GM21360 (cell line): ENCODE data around the gene CDH2.

Experiments used
- ATAC-seq: cut with Tn5 transposase; IDR thresholded peaks from one replicate; pipeline ENCODE4 v1.9.1; 2021; ENCODE audit warnings: mild to moderate bottlenecking, moderate library complexity; ENCODE audit not compliant: unreplicated experiment

Gene CDH2

DNA sequence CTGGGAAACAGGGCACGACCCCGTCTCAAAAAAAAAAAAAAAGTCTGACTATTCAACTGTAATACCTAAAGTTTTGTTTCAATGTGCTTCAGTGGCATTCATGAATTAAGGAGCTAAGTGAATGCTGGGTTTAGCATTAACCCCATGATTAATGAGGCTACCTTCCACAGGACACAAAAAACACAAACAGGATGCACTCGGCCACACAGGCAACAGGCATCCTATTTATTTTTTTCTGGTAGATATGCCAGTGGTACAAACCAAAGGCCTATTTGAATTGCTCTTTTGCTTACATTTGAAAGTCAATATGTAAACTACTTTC, 48.3 kb downstream of the CDH2 start:
- ATAC-seq: no peak

DNA sequence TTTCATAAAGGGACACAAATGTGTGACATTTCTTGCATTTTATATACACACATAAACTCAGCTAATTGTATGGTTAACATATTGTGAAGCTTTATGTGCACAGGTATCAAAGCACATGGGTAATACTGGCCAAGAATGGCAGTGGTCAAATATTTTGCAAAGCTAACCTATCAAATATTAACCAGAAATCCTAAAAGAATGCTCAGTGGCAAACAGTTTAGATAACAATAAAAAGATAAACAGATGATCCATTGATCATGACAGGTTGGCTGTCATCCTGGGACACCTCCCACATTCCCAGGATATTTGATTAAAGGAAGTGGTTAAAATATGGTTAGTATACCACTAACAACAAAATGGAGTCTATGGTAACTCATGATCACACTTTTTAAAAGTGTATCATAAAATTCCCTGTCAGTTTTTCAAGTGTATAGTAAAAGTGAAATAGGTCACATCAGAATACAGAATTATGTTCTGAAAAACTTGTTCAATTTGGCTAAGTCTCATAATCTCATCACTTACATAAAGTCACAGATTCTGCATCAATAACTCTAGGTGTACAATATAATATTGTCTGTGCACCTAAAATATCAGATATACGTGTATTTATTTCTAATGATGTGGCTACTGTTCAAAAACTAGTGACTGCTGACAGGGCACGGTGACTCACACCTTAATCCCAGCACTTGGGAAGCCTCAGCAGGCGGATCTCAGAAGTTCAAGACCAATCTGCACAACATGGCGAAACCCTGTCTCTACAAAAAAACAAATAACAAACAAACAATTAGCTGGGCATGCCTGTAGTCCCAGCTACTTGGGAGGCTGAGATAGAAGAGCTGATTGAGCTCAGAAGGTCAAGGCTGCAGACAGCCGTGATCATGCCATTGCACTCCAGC, 48.9 kb downstream of the CDH2 start:
- ATAC-seq: no peak

DNA sequence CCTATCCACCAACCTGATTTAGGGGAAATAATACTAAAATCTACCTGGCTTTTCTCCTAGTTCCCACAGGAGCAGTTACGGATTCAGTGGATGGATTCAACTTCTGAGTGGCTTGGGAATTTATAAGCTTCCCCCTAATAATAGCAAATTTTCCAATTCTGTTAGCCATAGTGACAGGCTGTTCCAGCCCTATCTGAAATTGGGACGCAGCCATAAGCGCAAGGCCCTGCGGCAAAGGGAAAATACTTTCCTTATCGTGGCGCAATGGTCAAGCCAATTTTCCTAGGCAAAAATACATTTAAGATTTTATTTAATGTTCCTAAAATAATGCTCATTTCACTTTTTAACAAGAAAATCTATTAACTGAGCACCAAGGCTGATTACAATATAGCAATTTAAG, 49.7 kb downstream of the CDH2 start:
- ATAC-seq: no peak

DNA sequence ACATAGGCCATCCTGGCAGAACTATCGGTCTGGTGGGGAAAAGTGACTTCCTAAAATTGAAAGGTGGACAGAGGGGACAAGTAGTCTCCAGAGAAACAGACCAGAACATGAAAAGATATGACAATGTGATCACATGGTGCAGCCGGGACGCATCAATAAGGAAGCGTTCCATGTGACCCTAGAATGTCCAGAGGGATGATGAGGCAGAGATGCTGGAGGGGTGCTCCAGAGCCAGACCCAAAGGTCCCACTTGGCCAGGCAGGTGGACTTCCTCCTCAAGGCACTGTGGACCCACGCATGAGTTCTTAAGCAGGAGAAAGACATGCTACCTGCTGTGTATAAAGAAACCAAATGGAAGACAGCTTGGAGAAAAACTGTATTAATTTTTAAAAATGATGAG, 50.2 kb downstream of the CDH2 start:
- no peak for ATAC-seq

DNA sequence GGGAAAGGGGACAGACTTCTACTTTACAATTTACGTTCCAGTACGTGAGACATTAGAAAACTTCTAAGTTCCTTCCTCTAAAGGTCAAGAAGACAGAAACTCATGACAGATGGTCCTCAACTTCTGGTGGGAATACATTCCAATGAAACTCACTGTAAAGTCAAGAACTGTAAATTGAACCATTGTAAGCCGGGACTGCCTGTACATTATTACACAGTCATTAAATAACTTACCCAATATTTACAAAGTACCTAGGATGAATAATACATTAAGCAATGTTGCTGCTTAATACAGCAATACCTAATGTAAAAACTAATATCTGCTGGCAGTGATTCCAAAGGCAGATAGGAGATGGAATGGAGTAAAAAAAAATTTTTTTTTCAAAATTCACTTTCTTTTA, 51.9 kb downstream of the CDH2 start:
- ATAC-seq: no peak

DNA sequence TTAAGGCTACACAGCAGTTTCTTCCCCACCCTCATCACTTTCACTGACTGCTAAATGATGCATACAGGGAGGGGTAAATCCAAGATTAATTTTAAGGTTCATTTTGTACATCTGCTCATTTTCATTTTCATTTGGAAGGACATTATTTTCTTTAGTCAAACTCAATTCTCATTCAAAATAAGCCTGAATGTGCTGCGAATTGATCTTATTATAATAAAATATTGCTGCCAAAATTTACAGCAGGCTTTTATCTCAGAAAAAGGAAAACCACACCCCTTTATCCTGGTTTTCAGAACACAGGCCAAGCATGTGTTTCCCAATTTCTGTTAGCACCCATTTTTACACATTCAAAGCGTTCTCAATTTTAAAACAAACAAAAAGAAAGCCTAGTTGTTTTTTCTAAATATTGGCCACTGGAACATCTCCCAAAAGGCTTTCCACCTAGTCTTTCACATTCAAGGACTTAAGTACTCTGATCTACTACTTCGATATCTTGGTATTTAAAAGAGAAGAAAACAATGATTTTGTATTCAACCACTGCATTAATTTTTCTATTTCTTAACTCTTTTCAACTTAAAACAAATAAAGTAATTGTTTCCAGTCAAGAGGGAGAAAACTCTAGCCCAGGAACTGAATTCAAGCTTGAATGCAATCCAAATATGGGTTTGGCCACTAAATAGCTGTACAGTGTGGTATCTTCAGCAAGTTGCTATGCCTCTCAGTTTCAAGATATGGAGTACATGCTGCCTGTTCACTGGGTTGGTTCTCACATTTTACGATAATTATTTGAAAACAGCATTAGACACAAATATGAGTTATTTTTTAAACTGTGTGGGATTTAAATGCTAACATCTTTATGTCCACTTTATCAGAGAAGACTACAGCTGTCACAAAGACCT, 52.5 kb downstream of the CDH2 start:
- no peak for ATAC-seq

DNA sequence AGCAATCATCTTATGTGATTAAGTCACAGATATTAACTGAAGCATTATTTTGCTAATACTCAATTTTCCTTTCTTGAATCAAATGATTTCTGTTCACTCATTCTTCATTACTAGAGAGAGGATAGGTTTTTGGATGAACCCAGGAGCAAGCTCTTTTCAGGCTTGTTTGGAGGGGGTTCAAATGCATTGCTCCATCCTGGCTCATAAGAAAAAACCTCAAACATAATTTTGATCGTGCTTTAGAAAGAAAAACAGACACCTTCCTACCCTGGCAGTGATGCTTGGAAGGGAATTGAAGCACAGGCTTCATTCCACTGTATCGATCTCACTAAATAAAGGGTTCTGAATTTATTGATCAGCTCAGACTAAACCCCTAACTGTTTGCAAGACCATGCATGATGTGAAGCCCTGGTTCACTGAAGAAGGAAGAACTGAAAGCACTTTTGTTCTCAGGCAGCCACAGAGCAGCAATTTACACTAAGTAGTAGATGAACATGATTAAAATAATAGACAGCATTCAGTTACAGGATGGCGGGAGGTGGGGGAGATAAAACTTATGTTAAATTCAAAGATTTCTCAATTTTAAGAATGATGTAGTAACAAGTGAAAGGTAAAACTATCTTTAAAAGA, 53.4 kb downstream of the CDH2 start:
- no peak for ATAC-seq

DNA sequence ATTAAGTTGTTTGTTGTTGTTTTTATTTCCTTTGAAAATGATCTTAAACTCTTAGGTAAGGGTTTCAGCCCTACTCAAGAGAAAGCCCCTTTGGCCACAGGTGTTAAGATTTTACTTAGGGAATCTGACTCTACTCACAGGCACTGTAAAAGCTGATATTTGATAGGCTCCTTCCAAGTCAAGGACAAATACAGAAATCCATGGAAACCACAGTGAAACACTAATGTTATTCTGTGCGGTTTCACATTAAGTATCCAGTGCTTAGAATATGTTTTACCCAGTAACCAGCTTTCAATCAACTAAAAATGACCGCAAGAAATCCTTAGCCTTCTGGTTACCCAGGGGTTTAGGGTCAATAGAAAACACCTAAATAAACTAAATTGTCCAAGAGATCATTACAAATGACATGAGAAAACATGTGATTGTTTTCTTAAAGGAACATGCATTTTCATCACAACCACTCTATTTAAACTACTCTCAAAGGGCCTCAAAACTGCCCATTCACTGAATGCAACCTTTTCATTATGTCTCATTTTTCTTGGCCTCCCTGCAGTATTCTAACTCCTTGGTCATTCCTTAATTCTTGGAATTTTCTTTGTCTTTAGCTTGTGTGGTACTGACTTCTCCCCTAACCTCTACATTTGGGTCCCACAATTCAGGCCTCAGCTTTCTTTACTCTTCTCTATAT, 56.0 kb downstream of the CDH2 start:
- no peak for ATAC-seq

DNA sequence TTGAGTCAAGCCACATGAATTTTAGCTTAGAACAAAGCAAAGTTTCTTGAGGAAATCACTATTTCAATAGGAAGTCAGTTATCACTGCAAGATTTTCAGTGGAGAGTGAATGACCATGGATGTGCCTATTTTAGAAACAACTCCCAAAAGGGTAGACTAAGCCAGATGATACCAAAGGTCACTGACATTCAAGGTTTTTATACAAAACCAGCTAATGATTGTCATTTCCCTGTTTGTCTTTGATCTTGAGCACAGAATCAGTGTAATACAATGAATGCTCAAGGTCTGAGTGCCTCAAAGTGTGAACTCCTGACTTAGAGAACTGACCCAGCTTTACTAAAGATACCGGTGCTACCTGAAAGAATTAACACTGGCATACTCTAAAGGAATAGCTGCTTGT, 60.5 kb downstream of the CDH2 start:
- no peak for ATAC-seq

DNA sequence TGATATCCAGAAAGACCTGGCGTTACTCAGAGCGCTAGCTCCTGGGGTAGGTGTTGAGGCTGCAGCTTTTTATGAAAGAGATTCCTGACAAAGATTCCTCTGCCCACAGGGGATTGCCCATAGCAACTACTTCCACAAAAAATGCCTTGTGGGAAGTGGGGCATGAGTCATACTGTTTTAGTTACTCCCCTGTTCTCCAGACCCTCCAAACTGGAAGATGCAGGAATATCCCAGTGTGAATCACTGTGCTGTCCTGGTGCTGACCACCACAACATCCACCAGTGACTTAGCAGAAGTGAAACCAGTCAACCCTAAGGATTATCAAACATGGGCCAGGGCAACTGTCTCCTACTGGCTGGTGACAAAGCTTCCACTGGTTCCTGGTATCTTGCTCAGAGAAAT, 61.8 kb downstream of the CDH2 start:
- no peak for ATAC-seq

DNA sequence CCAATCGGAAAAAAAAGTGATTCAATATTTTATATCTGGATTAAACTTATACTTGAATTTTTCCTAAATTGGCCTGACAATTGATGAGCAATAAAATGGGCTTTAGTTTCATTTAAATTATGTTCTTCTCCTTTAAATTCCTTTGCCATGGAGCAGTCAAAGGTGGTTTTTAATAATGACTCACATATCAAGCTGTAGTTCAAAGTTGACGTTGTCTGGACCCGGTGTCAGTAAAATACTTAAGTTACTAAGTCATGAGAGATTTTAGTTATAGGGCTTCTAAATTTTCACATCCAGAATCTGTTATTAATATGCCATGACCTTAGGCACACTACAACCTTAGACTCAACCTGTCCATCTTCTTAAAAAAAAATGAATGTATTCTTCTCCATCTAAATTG, 62.5 kb downstream of the CDH2 start:
- ATAC-seq: no peak

DNA sequence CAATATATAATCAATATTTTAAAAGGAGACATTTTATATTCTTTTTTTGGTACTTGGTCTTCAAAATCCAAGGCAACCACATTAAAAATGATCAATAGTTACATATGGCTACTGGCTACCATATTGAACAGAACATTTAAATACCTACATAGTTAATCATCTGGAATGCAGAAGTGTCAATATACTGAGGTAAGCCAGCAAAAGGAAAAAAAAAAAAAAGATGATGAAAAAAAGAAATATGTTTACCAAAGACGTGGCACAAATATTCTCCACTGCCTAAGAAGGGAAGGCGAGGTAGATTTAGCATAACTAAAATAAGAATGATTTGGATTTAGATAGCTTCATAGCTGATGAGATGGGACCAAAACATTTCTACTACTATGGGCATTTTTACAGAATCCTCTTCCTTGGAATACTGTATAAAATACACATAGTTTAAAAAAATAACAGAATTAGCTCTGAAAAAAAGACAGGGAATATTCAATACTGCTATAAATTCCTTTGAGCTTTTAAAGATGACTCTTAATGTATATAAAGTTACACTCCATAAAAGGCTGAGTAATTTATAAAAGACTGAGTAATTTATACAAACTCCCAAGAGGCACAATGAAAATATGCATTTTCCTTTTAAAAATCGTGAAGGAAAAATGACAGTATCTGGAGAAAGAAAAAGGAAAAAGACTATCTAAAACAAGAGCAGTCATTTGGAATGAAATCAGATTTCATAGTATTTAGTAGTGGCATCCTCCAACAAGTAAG, 63.5 kb downstream of the CDH2 start:
- no peak for ATAC-seq

DNA sequence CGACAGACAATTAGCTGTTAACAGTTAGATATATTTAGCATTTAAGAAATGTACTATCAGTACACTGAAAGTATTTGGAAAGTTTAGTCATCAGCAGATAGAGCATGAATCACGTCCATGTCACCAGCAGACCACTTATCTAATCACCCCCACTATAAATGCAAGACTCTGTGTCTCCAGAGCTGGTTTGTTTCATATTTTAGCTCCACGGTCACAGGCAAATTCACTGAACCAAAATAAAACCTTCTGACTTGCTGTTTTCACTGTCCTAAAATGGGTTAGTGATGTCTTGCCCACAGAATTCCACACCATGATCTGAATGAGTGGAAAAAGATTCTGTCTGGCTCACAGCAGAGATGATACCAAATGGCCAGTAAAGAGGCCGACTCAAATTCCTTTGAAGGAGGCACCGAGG, 64.9 kb downstream of the CDH2 start:
- ATAC-seq: no peak

DNA sequence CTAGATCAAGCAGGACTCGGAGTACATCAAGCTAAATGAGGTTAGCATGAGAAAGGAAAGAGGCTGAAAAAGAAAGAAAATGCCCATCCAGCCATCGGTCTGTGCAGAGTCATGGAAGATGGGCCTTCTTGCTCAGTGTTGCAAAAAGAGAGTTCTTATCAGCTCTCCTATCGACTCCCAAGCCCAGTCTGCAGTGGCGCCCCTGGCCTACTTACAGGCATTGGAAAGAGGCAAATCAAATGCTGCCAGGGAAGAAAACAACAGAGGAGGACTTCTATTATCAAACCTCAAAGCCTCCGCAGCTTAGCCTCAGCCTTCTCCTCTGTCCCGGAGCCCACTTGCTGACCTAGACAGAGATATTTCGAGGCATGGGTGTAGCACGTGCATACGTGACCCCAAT, 66.0 kb downstream of the CDH2 start:
- ATAC-seq: no peak

DNA sequence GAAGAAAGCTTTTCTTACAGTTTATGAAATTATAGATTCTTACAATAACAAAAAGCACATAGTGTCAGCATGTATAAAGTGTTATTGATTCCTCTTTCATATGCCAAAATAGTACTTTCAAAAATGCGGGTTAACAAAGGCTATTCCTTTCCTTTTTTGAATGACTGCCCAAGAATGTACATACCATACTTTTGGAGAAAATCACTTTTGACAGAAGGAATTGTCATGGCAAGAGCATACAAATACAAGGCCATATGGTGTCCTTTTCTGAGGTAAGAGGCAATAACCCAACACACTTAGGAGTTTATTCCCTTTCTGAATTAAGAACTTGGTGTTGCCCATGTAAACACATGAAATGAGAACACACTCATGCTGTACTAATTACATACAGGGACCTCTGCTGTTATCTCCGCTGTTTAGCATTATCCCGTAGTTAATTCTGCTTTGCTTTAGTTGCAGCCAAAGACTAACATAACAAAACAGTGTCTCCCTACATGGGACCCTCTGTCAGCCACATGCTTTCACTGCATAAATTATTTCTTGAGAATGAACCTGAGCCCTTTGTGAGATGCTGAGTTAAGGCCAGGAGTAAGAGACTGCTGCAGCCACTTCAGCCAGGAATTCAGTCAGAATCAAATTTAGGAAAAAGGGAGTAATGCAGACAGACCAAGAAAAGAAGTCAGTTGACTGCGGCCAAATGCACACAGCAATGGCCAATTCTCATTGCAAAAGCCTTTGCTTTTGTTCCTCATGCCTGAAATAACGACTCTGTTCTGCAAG, 67.0 kb downstream of the CDH2 start:
- ATAC-seq: no peak

DNA sequence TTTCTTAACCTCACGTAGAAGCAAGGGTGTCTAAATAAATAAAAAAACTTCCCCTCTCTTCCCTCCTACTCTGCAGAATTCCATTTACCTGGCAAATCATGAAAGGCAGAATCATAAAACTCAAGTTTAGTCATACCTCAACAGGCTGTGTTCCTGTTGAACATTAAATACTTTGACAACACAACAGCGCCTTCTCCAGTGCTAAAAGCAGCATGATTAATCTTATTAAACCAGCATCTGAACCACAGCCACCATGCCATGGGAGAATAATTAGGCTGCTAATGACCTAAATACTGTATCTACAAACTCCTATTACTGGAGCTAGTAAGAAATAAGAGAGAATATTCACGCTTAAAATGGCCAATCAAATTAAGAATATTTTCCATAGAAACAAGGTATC, 68.1 kb downstream of the CDH2 start:
- ATAC-seq: no peak

DNA sequence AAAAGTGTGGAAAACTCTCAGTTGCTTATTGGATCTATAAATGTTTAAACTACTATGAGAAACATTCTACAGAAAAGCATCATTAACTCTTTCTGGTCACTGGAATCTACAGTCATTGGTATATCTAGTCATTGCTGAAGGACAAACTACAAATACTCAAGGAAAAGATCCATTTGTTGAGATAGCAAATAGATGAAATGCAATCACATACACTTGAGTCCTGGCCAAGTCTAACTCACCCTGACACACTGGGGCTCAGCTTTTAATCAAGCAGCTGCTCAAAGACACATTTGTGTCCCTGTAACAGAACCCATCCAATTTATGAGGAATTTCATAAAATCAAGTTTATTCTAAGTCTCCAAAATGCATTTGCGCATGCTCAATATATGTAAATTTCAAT, 68.7 kb downstream of the CDH2 start:
- ATAC-seq: no peak

DNA sequence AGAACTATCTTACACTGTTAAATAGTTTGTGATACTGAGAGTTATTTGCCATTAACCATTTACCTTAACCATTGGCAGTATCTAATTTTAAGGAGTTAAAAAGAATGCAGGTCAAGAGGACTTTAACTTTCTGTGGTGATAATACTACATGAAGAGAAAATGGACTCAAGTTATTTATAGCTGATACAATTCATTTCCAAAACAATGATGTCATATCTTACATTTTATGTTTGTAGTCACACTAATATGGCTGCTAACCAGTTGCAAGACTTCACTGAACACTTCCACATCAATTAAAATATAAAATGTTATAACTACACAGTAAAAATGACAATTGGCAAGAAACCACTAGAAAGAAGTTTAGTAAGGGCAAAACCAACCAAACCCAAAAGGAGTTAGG, 77.7 kb downstream of the CDH2 start:
- ATAC-seq: no peak

DNA sequence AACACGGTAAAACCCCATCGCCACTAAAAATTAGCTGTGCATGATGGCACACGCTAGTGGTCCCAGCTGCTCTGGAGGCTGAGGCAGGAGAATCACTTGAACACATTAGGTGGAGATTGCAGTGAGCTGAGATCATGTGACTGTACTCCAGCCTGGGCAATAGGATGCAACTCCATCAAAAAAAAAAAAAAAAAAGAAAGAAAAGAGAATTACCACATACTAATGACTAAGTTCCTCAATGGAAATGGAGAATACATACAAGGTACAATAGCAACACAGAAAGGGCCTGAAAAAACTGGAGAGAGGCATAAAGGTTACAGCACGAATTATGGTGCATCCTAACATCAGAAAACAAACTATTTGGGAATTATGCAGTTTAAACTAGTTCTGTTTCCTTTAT, 81.3 kb downstream of the CDH2 start:
- no peak for ATAC-seq

DNA sequence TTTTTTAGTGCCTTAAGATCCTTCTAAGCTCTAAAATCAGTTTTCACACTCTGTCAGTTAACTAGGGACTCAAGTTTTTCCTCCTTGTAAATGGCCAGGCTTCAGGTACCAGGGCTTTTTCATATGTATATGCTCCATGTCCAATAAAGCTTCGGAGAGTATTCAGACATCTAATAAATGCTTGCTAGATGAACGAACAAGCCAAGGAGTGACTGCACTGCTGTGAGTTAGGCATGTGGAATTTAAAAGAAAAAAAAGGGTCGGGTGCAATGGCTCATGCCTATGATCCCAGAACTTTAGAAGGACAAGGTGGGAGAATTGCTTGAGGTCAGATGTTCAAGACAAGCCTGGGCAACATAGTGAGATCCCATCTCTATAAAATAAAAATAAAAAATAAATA, 81.9 kb downstream of the CDH2 start:
- no peak for ATAC-seq
